Body of pancreas (tissue), 4 donors: ENCODE measurements around the gene SLF2. TPM values are rescaled to one million over a fixed set of nuclear protein-coding genes. Genes with fewer than 3 reads are reported as not detected.
A peak's percentile ranks its signal among the peaks of the same experiment; 100 is the strongest.

Experiments used
- ATAC-seq: fragments of 150-250 bp; one replicate; pipeline ENCODE4 v1.9.1; 2016
- DNase-seq, 4 donors: peaks; one replicate each; pipeline ENCODE4 v3.0.0-alpha.2; 2019
- H3K27ac ChIP-seq, 4 donors: fragments of 200-600 bp; sonication (generic); 1 replicate in 3 of 4; 2 replicates in 1 of 4; pipeline versions ENCODE4 v1.5.1 to v1.6.1; 2016 to 2019; ENCODE audit warnings: mild to moderate bottlenecking in 1 of 4, mixed read lengths in 1 of 4, moderate library complexity in 1 of 4
- H3K27me3 ChIP-seq, 2 donors: fragments of 200-600 bp; sonication (generic); one replicate each; pipeline ENCODE4 v1.6.0; 2016; ENCODE audit warnings: mild to moderate bottlenecking in 1 of 2
- H3K36me3 ChIP-seq, 2 donors: fragments of 200-600 bp; sonication (generic); replicated peaks in 1 of 2; 2 replicates each; pipeline ENCODE4 v1.5.1; 2016; ENCODE audit warnings: low read depth in 2 of 2; ENCODE audit not compliant: insufficient read depth in 1 of 2
- H3K4me1 ChIP-seq: fragments of 200-600 bp; sonication (generic); one replicate; pipeline ENCODE4 v1.6.0; 2016
- H3K4me3 ChIP-seq, 2 donors: fragments of 200-600 bp; sonication (generic); 1 replicate in 1 of 2; 2 replicates in 1 of 2; pipeline ENCODE4 v1.5.1; 2016 to 2019
- H3K9me3 ChIP-seq, 3 donors: fragments of 200-600 bp; sonication (generic); 1 replicate in 2 of 3; 2 replicates in 1 of 3; pipeline ENCODE4 v1.5.1; 2016
- POLR2A ChIP-seq, 3 donors: fragments of 450-650 bp; IDR thresholded peaks; one replicate each; pipeline ENCODE4 v1.6.1; 2016; ENCODE audit warnings: antibody characterized with exemption in 3 of 3, mild to moderate bottlenecking in 2 of 3
- WGBS, 2 donors: methylation state at CpG; one replicate each; pipeline ENCODE4 v1.1.5; 2017; 5-methylcytosine and 5-hydroxymethylcytosine counted together
- intact Hi-C: fragments of 100-400 bp; cut with DNase I; formaldehyde crosslinking; loops from one replicate; pipeline ENCODE4 v1.15.1; 2023
- total RNA-seq, 2 donors: library from RNA; depleted of rRNA; stranded (reverse); fragments of >200 nt; gene quantifications; one replicate each; pipeline ENCODE4 v1.1.0, GENCODE V29; 2016
- TF ChIP-seq, protein P1 (sequence below), 7 experiments: fragments of 450-650 bp in 4 of 7; fragments of 200-600 bp in 3 of 7; sonication (generic) in 3 of 7; IDR thresholded peaks; one replicate each; pipeline ENCODE4 v1.5.1; 2016 to 2019; ENCODE audit warnings: antibody characterized with exemption in 7 of 7

Gene SLF2
- total RNA-seq, 2 donors from 2014 or later: 16.2 to 26.7 TPM

GRCh38 chr10:100872034-100872791 lies 40.5 kb upstream of the SLF2 start:
- H3K9me3 ChIP-seq: no peaks in the 10 kb centered on the region
- no peaks in the 10 kb centered on the region for H3K4me1 ChIP-seq
- intact Hi-C loops: loop anchor here (10.0 kb wide), 1 partner anchor 307 kb away; no protein-coding TSS in a partner anchor
- TF ChIP-seq, protein P1, sequence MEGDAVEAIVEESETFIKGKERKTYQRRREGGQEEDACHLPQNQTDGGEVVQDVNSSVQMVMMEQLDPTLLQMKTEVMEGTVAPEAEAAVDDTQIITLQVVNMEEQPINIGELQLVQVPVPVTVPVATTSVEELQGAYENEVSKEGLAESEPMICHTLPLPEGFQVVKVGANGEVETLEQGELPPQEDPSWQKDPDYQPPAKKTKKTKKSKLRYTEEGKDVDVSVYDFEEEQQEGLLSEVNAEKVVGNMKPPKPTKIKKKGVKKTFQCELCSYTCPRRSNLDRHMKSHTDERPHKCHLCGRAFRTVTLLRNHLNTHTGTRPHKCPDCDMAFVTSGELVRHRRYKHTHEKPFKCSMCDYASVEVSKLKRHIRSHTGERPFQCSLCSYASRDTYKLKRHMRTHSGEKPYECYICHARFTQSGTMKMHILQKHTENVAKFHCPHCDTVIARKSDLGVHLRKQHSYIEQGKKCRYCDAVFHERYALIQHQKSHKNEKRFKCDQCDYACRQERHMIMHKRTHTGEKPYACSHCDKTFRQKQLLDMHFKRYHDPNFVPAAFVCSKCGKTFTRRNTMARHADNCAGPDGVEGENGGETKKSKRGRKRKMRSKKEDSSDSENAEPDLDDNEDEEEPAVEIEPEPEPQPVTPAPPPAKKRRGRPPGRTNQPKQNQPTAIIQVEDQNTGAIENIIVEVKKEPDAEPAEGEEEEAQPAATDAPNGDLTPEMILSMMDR (IDR thresholded peaks at IDR 0.05): peak in 6 of 7 experiments; percentile 35 to 61 (median 52)
- TF ChIP-seq POLR2A (IDR thresholded peaks at IDR 0.05): no peak
- 46 to 50% methylated on average over 11 of the region's 11 CpGs for WGBS, 2 donors
- no peaks in the 10 kb centered on the region for H3K27me3 ChIP-seq
- peak; percentile 41 to 65 (median 50) for DNase-seq
- no peak overlapping the region for H3K27ac ChIP-seq
- peak; percentile 60 for ATAC-seq
- H3K4me3 ChIP-seq: no peak overlapping the region
- H3K36me3 ChIP-seq: no peaks in the 10 kb centered on the region

- Histone ChIP-seq H3K4me1 (no peaks in the 10 kb centered on the region), H3K36me3 (no peaks in the 10 kb centered on the region), H3K27me3 (no peaks in the 10 kb centered on the region), H3K9me3 (no peaks in the 10 kb centered on the region), H3K27ac (no peak overlapping the region), H3K4me3 (no peak overlapping the region)
- no peak for TF ChIP-seq POLR2A (IDR thresholded peaks at IDR 0.05)
- TF ChIP-seq, protein P1 (IDR thresholded peaks at IDR 0.05): no peak
- ATAC-seq (no peak), DNase-seq (no peak)
- 51 to 52% methylated on average over 6 to 7 of the region's 7 CpGs for WGBS, 2 donors
- intact Hi-C loops: loop anchor here (10.0 kb wide), 1 partner anchor 308 kb away; no protein-coding TSS in a partner anchor
These were observed 39.5 kb upstream of the SLF2 start for GRCh38 chr10:100873146-100873826.

DNA sequence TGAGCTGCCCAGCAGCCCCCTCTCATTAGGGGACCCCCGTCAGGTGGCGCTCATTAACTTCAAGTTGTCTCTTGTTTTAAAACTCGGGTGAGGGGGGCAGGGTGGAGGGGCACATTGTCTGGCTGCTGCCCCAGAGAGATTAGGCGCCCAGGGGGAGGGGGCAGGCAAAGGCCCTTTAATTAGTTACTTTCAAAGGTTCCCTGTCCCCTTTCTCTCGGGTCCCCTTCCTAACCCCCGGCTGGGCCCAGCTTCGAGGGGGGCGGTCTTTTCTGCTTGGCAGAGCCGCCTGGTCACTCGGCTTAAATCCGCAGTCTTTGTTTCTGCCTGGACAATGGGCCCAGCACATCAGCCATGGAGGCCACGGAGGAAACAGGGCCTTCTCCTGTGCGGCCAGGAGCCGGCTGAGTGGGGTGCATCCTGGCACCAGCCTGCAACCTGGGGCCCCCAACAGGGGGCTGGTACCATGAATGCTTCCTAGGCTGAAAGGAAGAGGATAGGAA lies 38.9 kb upstream of the SLF2 start:
- H3K27ac ChIP-seq: no peak overlapping the region
- TF ChIP-seq, protein P1 (IDR thresholded peaks at IDR 0.05): no peak
- TF ChIP-seq POLR2A (IDR thresholded peaks at IDR 0.05): no peak
- 52 to 56% methylated on average over 9 to 14 of the region's 14 CpGs for WGBS, 2 donors
- H3K27me3 ChIP-seq: no peaks in the 10 kb centered on the region
- no peaks in the 10 kb centered on the region for H3K4me1 ChIP-seq
- ATAC-seq (no peak), DNase-seq (no peak)
- intact Hi-C loops: loop anchor here (10.0 kb wide), 1 partner anchor 309 kb away; no protein-coding TSS in a partner anchor
- no peaks in the 10 kb centered on the region for H3K9me3 ChIP-seq
- H3K36me3 ChIP-seq: no peaks in the 10 kb centered on the region
- H3K4me3 ChIP-seq: no peak overlapping the region

DNA sequence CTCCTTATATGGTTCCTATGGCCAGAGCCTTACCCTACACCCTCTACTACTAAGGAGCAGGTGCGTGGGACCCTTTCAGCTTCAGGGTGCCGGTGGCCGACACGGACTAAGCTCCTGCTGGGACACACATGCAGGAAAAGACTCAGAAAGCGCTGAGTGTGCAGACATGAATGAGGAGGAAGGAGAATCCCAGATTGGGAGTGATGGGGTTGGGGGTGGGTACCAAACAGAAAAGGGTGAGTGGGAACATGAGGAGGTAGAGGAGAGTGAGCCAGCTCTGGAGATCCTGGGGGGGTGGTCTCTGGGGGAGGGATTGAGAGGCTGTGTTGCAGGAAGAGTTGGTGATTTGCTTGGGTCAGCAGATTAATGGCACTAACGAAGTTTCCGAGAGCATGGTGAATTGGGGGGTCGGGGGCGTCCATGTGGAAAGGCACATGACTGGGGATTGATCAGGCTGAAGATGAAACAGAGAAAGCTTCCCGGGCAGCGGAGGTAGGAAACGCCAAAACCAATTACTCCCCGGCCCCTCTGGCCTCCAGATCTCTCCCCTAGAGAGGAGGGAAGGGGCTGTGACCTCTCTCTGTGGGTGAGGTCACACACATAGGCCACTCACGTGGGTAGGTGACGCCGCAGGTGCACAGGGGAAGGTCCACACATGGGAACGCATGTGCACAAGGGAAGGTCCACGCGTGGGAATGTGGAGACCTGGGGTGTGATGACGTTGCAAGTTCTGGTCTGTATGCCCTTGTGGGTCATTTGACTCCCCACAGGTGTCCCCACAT lies 37.9 kb upstream of the SLF2 start:
- Histone ChIP-seq H3K9me3 (no peaks in the 10 kb centered on the region), H3K4me3 (no peak overlapping the region), H3K36me3 (no peaks in the 10 kb centered on the region), H3K4me1 (no peaks in the 10 kb centered on the region), H3K27me3 (no peaks in the 10 kb centered on the region), H3K27ac (no peak overlapping the region)
- no peak for TF ChIP-seq POLR2A (IDR thresholded peaks at IDR 0.05)
- TF ChIP-seq, protein P1 (IDR thresholded peaks at IDR 0.05): no peak
- intact Hi-C loops: loop anchor here (10.0 kb wide), 1 partner anchor 310 kb away; no protein-coding TSS in a partner anchor
- WGBS, 2 donors: 62 to 63% methylated on average over 19 to 20 of the region's 20 CpGs
- DNase-seq: no peak
- ATAC-seq: no peak
